ENCODE data around the gene PLAGL1.

DNA sequence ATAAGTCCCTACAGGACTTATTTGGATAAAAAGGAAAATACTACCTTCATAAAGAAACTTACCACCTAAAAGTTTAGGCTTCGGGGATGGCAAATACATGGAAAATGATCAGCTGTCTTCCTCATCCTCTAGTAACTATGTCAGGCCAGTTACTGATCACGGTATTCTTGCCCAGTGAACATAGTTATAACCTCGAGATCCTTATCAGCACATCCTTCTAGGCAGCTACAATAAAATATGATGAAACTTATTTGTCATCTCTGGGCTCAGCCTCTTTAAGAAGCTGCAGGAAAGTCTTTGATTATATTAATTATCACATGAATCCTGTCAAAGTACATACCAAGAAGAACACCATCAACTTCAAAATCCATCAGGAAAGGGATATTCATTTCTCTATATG, 45.5 kb upstream of the PLAGL1 start:
- no peak for TF ChIP-seq EZH2 (IDR thresholded peaks at IDR 0.05; ENCODE audit: insufficient read depth, poor library complexity, severe bottlenecking)
- TF ChIP-seq EZH2phosphoT487 (IDR thresholded peaks at IDR 0.05; ENCODE audit: insufficient read depth, low read depth) = no peak

Measured in GM23248 (cell line).